WTC11 (cell line): ENCODE data around the gene FEM1B.

Source experiments
- CREB1 ChIP-seq: sonication (generic); formaldehyde crosslinking; IDR thresholded peaks from 2 replicates; pipeline ENCODE4 v1.8.0; 2023; ENCODE audit warnings: mild to moderate bottlenecking, missing genetic modification reagents
- CTCF ChIP-seq: fragments of 200-600 bp; IDR thresholded peaks from 2 replicates; pipeline ENCODE4 v1.8.0; 2022; ENCODE audit warnings: antibody characterized with exemption
- EMX1 ChIP-seq: fragments of 250-450 bp; sonication (Bioruptor Pico); IDR thresholded peaks from 2 replicates; pipeline ENCODE4 v1.8.0; 2021; ENCODE audit warnings: mild to moderate bottlenecking
- JUN ChIP-seq: sonication (generic); formaldehyde crosslinking; IDR thresholded peaks from 2 replicates; pipeline ENCODE4 v1.8.0; 2023; ENCODE audit warnings: mild to moderate bottlenecking, missing genetic modification reagents
- MXD4 ChIP-seq: fragments of 250-450 bp; sonication (Bioruptor Pico); IDR thresholded peaks from 2 replicates; pipeline ENCODE4 v1.8.0; 2021; ENCODE audit warnings: mild to moderate bottlenecking, moderate library complexity, borderline replicate concordance
- NR2C2 ChIP-seq: sonication (generic); formaldehyde crosslinking; IDR thresholded peaks from 2 replicates; pipeline ENCODE4 v1.8.0; 2022; ENCODE audit warnings: mild to moderate bottlenecking, missing genetic modification reagents
- NR3C1 ChIP-seq: sonication (generic); formaldehyde crosslinking; conservative IDR thresholded peaks from 2 replicates; pipeline ENCODE4 v1.8.1; 2023; ENCODE audit warnings: low read depth, mild to moderate bottlenecking, missing genetic modification reagents
- SMAD4 ChIP-seq: sonication (generic); formaldehyde crosslinking; IDR thresholded peaks from 2 replicates; pipeline ENCODE4 v1.8.0; 2022; ENCODE audit warnings: mild to moderate bottlenecking, missing genetic modification reagents
- TP53 ChIP-seq: sonication (generic); formaldehyde crosslinking; IDR thresholded peaks from 2 replicates; pipeline ENCODE4 v1.8.1; 2023; ENCODE audit warnings: mild to moderate bottlenecking, missing genetic modification reagents
- ZNF138 ChIP-seq: sonication (generic); formaldehyde crosslinking; conservative IDR thresholded peaks from 2 replicates; pipeline ENCODE4 v1.8.1; 2022; ENCODE audit warnings: mild to moderate bottlenecking, moderate library complexity, missing genetic modification reagents
- ZNF512 ChIP-seq: sonication (generic); formaldehyde crosslinking; IDR thresholded peaks from 2 replicates; pipeline ENCODE4 v1.8.1; 2022; ENCODE audit warnings: missing genetic modification reagents, borderline replicate concordance
- TF ChIP-seq, protein P1 (sequence below): fragments of 250-450 bp; sonication (Bioruptor Pico); IDR thresholded peaks from 2 replicates; pipeline ENCODE4 v1.9.0; 2021; ENCODE audit warnings: mild to moderate bottlenecking
- TF ChIP-seq, protein P2 (sequence below): sonication (generic); formaldehyde crosslinking; IDR thresholded peaks from 2 replicates; pipeline ENCODE4 v1.8.0; 2022; ENCODE audit warnings: mild to moderate bottlenecking, missing genetic modification reagents

DNA sequence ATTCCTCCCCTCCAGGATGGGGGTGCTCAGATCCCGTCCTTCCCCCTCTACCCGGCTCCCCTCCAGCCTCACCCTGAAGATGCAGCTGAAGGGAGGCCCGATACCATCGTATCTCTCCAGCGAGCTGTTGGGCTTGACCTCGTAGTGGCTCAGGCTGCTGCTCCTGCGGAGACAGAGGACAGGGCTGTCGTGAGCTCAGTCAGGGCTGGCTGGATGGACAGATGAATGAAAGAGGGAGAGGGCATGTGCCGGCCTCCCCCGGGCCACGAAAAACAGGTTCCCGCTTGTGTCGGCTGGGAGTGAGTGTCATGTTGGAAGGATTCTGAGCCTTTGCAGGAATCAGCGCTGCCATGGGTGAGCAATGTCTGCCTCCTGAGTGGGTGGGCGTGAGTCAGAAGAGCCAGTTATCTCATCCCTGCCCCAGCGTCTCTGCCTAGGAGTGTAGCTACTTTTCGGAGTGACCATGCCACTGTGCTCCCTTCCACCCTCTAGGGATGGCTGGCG, 35.2 kb downstream of the FEM1B start:
- TF ChIP-seq CTCF (no peak), ZNF138 (CRISPR knock-in tag) (no peak), NR2C2 (no peak), CREB1 (no peak), TP53 (CRISPR knock-in tag) (no peak), ZNF512 (CRISPR knock-in tag) (no peak), JUN (no peak), EMX1 (CRISPR knock-in tag) (no peak), MXD4 (CRISPR knock-in tag) (no peak), SMAD4 (CRISPR knock-in tag) (no peak), NR3C1 (no peak)
- TF ChIP-seq, protein P1, sequence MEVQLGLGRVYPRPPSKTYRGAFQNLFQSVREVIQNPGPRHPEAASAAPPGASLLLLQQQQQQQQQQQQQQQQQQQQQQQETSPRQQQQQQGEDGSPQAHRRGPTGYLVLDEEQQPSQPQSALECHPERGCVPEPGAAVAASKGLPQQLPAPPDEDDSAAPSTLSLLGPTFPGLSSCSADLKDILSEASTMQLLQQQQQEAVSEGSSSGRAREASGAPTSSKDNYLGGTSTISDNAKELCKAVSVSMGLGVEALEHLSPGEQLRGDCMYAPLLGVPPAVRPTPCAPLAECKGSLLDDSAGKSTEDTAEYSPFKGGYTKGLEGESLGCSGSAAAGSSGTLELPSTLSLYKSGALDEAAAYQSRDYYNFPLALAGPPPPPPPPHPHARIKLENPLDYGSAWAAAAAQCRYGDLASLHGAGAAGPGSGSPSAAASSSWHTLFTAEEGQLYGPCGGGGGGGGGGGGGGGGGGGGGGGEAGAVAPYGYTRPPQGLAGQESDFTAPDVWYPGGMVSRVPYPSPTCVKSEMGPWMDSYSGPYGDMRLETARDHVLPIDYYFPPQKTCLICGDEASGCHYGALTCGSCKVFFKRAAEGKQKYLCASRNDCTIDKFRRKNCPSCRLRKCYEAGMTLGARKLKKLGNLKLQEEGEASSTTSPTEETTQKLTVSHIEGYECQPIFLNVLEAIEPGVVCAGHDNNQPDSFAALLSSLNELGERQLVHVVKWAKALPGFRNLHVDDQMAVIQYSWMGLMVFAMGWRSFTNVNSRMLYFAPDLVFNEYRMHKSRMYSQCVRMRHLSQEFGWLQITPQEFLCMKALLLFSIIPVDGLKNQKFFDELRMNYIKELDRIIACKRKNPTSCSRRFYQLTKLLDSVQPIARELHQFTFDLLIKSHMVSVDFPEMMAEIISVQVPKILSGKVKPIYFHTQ (CRISPR knock-in tag), result no peak
- TF ChIP-seq, protein P2, sequence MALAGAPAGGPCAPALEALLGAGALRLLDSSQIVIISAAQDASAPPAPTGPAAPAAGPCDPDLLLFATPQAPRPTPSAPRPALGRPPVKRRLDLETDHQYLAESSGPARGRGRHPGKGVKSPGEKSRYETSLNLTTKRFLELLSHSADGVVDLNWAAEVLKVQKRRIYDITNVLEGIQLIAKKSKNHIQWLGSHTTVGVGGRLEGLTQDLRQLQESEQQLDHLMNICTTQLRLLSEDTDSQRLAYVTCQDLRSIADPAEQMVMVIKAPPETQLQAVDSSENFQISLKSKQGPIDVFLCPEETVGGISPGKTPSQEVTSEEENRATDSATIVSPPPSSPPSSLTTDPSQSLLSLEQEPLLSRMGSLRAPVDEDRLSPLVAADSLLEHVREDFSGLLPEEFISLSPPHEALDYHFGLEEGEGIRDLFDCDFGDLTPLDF (CRISPR knock-in tag), result no peak
